DOHH2 (cell line): ENCODE data around the gene RAC3.

ENCODE experiments used
- EZH2phosphoT487 ChIP-seq: fragments of 200-600 bp; sonication (generic); IDR thresholded peaks from 2 replicates; pipeline ENCODE4 v1.6.1; 2017; ENCODE audit warnings: borderline replicate concordance, mild to moderate bottlenecking, antibody characterized with exemption, low read length, moderate library complexity, mixed read lengths
- TF ChIP-seq, protein P1 (sequence below): fragments of 200-600 bp; sonication (generic); IDR thresholded peaks from one replicate; pipeline ENCODE4 v1.5.1; 2014; ENCODE audit warnings: antibody characterized with exemption, mild to moderate bottlenecking, low read depth, low read length; ENCODE audit not compliant: poor library complexity, severe bottlenecking

DNA sequence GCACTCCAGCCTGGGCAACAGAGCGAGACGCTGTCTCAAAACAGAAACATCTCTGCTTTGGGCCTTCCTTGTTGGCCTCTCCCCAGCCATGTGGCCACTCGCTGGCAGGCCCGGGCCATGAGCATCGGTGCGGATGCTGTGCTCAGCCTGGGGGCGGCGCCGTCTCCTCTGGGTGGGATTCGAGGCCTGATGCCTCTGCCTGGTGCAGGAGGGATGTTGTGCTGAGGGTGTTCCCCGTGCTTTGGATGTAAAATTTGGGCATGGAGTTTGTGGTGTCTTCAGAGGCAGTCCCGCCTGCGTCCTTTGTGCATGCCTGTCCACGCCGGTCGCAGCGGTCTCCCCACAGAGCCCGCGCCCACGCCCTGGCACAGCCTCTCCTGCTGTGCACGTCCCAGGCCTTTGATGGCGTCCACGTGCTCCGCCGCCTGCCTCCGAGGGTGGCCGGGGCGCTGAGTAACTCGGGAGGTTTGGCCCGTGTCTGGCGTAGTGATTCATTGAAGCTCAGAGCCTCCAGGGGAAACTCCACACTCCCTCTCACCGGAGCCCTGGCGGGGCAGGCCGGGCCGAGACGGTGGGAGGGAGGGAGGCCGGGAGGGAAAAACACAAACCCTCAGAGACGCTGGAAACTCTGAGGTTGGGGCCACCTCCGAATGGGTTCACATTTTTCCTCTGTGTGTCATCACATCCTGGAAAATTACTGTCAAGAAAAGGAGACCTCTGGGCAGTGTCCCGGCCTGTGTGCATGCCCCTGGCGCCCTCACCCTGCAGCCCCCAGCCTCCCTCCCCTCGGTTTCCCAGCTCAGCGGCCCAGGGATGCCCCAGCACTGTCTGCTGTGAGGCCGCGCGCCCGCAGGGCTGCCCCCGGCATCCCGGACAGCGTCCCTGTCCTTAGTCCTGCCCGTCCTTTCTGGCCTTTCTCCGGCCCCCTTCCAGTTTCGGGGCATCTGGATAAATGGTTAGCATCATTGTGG is 27.8 kb upstream of the RAC3 start:
- TF ChIP-seq, protein P1, sequence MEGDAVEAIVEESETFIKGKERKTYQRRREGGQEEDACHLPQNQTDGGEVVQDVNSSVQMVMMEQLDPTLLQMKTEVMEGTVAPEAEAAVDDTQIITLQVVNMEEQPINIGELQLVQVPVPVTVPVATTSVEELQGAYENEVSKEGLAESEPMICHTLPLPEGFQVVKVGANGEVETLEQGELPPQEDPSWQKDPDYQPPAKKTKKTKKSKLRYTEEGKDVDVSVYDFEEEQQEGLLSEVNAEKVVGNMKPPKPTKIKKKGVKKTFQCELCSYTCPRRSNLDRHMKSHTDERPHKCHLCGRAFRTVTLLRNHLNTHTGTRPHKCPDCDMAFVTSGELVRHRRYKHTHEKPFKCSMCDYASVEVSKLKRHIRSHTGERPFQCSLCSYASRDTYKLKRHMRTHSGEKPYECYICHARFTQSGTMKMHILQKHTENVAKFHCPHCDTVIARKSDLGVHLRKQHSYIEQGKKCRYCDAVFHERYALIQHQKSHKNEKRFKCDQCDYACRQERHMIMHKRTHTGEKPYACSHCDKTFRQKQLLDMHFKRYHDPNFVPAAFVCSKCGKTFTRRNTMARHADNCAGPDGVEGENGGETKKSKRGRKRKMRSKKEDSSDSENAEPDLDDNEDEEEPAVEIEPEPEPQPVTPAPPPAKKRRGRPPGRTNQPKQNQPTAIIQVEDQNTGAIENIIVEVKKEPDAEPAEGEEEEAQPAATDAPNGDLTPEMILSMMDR = no peak
- TF ChIP-seq EZH2phosphoT487 = no peak
